Panc1 (cell line): ENCODE measurements around the gene COL1A2. TPM values are rescaled to one million over a fixed set of nuclear protein-coding genes. Genes with fewer than 3 reads are reported as not detected.

Source experiments
- ATAC-seq: fragments of 200-7000 bp; cut with Tn5 transposase; 2 replicates; pipeline ENCODE4 v1.9.1; 2020; ENCODE audit warnings: mild to moderate bottlenecking, moderate library complexity
- BruUV-seq: library from RNA; stranded (reverse); fragments of 400-500 nt; replicated peaks from 2 replicates; lab custom pipeline; 2021; lab: Mats Ljungman, UMichigan
- CTCF ChIA-PET: fragments of 300-600 bp; sonication (Branson Sonifier 250); formaldehyde crosslinking; loops from one replicate; lab custom pipeline; 2022; ENCODE audit warnings: antibody characterized with exemption; lab: Charles Lee
- POLR2A ChIA-PET: fragments of 300-600 bp; sonication (Branson Sonifier 250); formaldehyde crosslinking; loops from one replicate; lab custom pipeline; 2022; ENCODE audit warnings: antibody characterized with exemption; lab: Charles Lee
- DNase-seq: peaks from one replicate; pipeline ENCODE4 v3.0.0-alpha.2; 2010; ENCODE audit warnings: low read depth, low spot score
- H3K27ac ChIP-seq: 2 replicates; pipeline ENCODE4 v1.5.1; 2011; ENCODE audit warnings: mild to moderate bottlenecking, low read length, inconsistent platforms
- H3K27me3 ChIP-seq: fragments of 200-500 bp; sonication (Bioruptor generic); 2 replicates; pipeline ENCODE4 v1.6.0; 2014; ENCODE audit warnings: low read length, inconsistent platforms; ENCODE audit not compliant: control insufficient read depth, insufficient read depth
- H3K36me3 ChIP-seq: fragments of 200-500 bp; sonication (Bioruptor generic); 2 replicates; pipeline ENCODE4 v1.5.1; 2014; ENCODE audit warnings: inconsistent platforms, mild to moderate bottlenecking, low read length, moderate library complexity; ENCODE audit not compliant: control insufficient read depth, insufficient read depth
- H3K4me1 ChIP-seq: 2 replicates; pipeline ENCODE4 v1.5.1; 2011; ENCODE audit warnings: inconsistent platforms, mild to moderate bottlenecking, low read length, moderate library complexity; ENCODE audit not compliant: control insufficient read depth, insufficient read depth
- H3K4me3 ChIP-seq, 2 experiments: 2 replicates each; pipeline ENCODE4 v1.5.1; 2011 to 2012; ENCODE audit warnings: low read depth in 2 of 2, low read length in 2 of 2, mild to moderate bottlenecking in 2 of 2, inconsistent platforms in 1 of 2, moderate library complexity in 1 of 2
- H3K9me3 ChIP-seq: fragments of 200-500 bp; sonication (Bioruptor generic); 2 replicates; pipeline ENCODE4 v1.5.1; 2014; ENCODE audit warnings: low read depth, mild to moderate bottlenecking, inconsistent platforms, low read length, moderate library complexity; ENCODE audit not compliant: control insufficient read depth, insufficient read depth
- POLR2AphosphoS5 ChIP-seq: IDR thresholded peaks from 2 replicates; pipeline ENCODE4 v1.6.1; 2012; ENCODE audit warnings: mild to moderate bottlenecking, low read depth, low read length, moderate library complexity
- SIN3A ChIP-seq: IDR thresholded peaks from 2 replicates; pipeline ENCODE4 v1.6.1; 2012; ENCODE audit warnings: low read depth, mild to moderate bottlenecking, low read length, moderate library complexity, borderline replicate concordance; ENCODE audit not compliant: insufficient read depth
- TCF7L2 ChIP-seq: IDR thresholded peaks from 2 replicates; pipeline ENCODE4 v1.6.1; 2011; ENCODE audit warnings: mild to moderate bottlenecking, low read depth, low read length, inconsistent platforms
- in situ Hi-C: cut with HindIII; loops from 2 replicates; pipeline ENCODE4 v1.10.0; 2016; ENCODE audit warnings: low sequenced_read_pairs, low pct_unique_long_range_greater_than_20kb
- intact Hi-C: fragments of 100-400 bp; cut with micrococcal nuclease; formaldehyde crosslinking; loops from one replicate; pipeline ENCODE4 v1.10.0; 2022; ENCODE audit not compliant: unreplicated experiment
- total RNA-seq: library from RNA; stranded (reverse); gene quantifications from one replicate; pipeline ENCODE4 v1.2.1, GENCODE V29; 2021; ENCODE audit not compliant: unreplicated experiment
- TF ChIP-seq, protein P1 (sequence below): fragments of 450-650 bp; IDR thresholded peaks from 2 replicates; pipeline ENCODE4 v1.5.1; 2017; ENCODE audit warnings: mild to moderate bottlenecking
- TF ChIP-seq, protein P2 (sequence below), 2 experiments: IDR thresholded peaks; 2 replicates each; pipeline ENCODE4 v1.6.1; 2011 to 2012; ENCODE audit warnings: low read depth in 2 of 2, control low read depth in 1 of 2, low read length in 1 of 2, mild to moderate bottlenecking in 1 of 2, moderate library complexity in 1 of 2; ENCODE audit not compliant: insufficient read depth in 1 of 2

Gene COL1A2
- total RNA-seq, 1 experiment from 2014 or later, result 1.3 TPM

- Histone ChIP-seq H3K27ac (no peak overlapping the region), H3K4me1 (no peaks in the 10 kb centered on the region), H3K9me3 (no peaks in the 10 kb centered on the region), H3K4me3 (no peak overlapping the region), H3K36me3 (no peaks in the 10 kb centered on the region), H3K27me3 (no peaks in the 10 kb centered on the region; the same call in 1 of the 2 replicates)
- ChIA-PET POLR2A (no interaction called here), CTCF (no interaction called here)
- no TSS peak for BruUV-seq
- DNase-seq, result no peak
- ATAC-seq, result no peak
- TF ChIP-seq, protein P1, sequence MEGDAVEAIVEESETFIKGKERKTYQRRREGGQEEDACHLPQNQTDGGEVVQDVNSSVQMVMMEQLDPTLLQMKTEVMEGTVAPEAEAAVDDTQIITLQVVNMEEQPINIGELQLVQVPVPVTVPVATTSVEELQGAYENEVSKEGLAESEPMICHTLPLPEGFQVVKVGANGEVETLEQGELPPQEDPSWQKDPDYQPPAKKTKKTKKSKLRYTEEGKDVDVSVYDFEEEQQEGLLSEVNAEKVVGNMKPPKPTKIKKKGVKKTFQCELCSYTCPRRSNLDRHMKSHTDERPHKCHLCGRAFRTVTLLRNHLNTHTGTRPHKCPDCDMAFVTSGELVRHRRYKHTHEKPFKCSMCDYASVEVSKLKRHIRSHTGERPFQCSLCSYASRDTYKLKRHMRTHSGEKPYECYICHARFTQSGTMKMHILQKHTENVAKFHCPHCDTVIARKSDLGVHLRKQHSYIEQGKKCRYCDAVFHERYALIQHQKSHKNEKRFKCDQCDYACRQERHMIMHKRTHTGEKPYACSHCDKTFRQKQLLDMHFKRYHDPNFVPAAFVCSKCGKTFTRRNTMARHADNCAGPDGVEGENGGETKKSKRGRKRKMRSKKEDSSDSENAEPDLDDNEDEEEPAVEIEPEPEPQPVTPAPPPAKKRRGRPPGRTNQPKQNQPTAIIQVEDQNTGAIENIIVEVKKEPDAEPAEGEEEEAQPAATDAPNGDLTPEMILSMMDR, result no peak
- TF ChIP-seq SIN3A (no peak), TCF7L2 (no peak), POLR2AphosphoS5 (no peak)
- TF ChIP-seq, protein P2, sequence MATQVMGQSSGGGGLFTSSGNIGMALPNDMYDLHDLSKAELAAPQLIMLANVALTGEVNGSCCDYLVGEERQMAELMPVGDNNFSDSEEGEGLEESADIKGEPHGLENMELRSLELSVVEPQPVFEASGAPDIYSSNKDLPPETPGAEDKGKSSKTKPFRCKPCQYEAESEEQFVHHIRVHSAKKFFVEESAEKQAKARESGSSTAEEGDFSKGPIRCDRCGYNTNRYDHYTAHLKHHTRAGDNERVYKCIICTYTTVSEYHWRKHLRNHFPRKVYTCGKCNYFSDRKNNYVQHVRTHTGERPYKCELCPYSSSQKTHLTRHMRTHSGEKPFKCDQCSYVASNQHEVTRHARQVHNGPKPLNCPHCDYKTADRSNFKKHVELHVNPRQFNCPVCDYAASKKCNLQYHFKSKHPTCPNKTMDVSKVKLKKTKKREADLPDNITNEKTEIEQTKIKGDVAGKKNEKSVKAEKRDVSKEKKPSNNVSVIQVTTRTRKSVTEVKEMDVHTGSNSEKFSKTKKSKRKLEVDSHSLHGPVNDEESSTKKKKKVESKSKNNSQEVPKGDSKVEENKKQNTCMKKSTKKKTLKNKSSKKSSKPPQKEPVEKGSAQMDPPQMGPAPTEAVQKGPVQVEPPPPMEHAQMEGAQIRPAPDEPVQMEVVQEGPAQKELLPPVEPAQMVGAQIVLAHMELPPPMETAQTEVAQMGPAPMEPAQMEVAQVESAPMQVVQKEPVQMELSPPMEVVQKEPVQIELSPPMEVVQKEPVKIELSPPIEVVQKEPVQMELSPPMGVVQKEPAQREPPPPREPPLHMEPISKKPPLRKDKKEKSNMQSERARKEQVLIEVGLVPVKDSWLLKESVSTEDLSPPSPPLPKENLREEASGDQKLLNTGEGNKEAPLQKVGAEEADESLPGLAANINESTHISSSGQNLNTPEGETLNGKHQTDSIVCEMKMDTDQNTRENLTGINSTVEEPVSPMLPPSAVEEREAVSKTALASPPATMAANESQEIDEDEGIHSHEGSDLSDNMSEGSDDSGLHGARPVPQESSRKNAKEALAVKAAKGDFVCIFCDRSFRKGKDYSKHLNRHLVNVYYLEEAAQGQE (IDR thresholded peaks at IDR 0.05; ENCODE audit: insufficient read depth in 1 of 2, low read depth in 2 of 2, low read length in 1 of 2), result no peak
- intact Hi-C loops (loop anchor here (2.0 kb wide), 1 partner anchor 148 kb away; no protein-coding TSS in a partner anchor), in situ Hi-C loops (no loop called here)
Measured at GRCh38 chr7:94436700-94437099, 42.0 kb downstream of the COL1A2 start.

DNA sequence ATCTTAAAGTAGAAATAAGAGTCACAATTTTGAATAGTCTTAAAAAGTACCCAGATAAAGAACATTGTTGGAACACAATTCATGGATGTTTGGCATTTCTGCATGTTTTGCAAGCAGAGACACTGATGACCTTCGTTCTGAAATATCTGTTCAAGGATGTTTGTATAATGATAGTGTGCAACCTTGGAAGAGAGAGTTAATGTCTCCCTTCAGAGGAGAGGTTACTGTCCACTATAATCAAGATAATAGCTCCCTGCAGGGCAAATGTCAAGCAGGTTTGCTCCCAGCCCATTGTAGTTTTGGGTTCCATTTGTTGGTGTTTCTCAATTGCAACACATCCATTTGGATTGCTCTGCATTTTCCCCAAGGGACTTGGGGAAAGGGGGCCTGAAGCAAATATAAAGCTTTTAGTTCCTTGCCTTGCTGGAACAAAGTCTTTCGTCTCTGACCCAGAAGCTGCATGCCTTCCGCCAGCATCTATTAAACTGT lies 45.2 kb downstream of the COL1A2 start:
- BruUV-seq, result no TSS peak
- Histone ChIP-seq H3K36me3 (no peaks in the 10 kb centered on the region), H3K27ac (no peak overlapping the region), H3K27me3 (no peaks in the 10 kb centered on the region; the same call in 1 of the 2 replicates), H3K9me3 (no peaks in the 10 kb centered on the region), H3K4me1 (no peaks in the 10 kb centered on the region), H3K4me3 (no peak overlapping the region)
- DNase-seq (no peak), ATAC-seq (no peak)
- intact Hi-C loops (no loop called here), in situ Hi-C loops (no loop called here)
- CTCF ChIA-PET, result no interaction called here
- TF ChIP-seq TCF7L2 (no peak), POLR2AphosphoS5 (no peak), SIN3A (no peak)
- TF ChIP-seq, protein P1, result no peak
- TF ChIP-seq, protein P2 (IDR thresholded peaks at IDR 0.05; ENCODE audit: insufficient read depth in 1 of 2, low read depth in 2 of 2, low read length in 1 of 2), result no peak
- POLR2A ChIA-PET, result no interaction called here
